Progenitor cell of endocrine pancreas (in vitro differentiated cells): ENCODE measurements around the gene AHDC1. TPM values are rescaled to one million over a fixed set of nuclear protein-coding genes. Genes with fewer than 3 reads are reported as not detected.

Experiments
- DNase-seq: peaks from one replicate; pipeline ENCODE4 v3.0.0; 2021; ENCODE audit warnings: low spot score; ENCODE audit not compliant: unreplicated experiment
- H3K27ac Mint-ChIP-seq: 2 replicates; pipeline ENCODE4 v1.8.0; 2021; ENCODE audit warnings: mild to moderate bottlenecking, moderate library complexity, mixed read lengths
- H3K27me3 Mint-ChIP-seq: 2 replicates; pipeline ENCODE4 v1.8.0; 2021; ENCODE audit warnings: mixed read lengths
- H3K36me3 Mint-ChIP-seq: 2 replicates; pipeline ENCODE4 v1.8.0; 2022; ENCODE audit warnings: mixed read lengths; ENCODE audit not compliant: insufficient read depth
- H3K4me1 Mint-ChIP-seq: 2 replicates; pipeline ENCODE4 v1.8.0; 2021; ENCODE audit warnings: low read depth, mixed read lengths
- H3K4me3 Mint-ChIP-seq: 2 replicates; pipeline ENCODE4 v1.8.0; 2021; ENCODE audit warnings: low read depth, mild to moderate bottlenecking, moderate library complexity, mixed read lengths
- H3K9me3 Mint-ChIP-seq: 2 replicates; pipeline ENCODE4 v1.8.0; 2021; ENCODE audit warnings: low read depth, mixed read lengths
- CTCF ChIP-seq: fragments of 200-600 bp; sonication (generic); IDR thresholded peaks from one replicate; pipeline ENCODE4 v1.5.0; 2021; ENCODE audit warnings: antibody characterized with exemption, mild to moderate bottlenecking; ENCODE audit not compliant: unreplicated experiment
- total RNA-seq: library from RNA; stranded (reverse); gene quantifications from 2 replicates; pipeline ENCODE4 v1.2.1, GENCODE V29; 2021

The AHDC1 gene
- total RNA-seq, 1 donor from 2014 or later, result 53.3 TPM

GRCh38 chr1:27607239-27607804 lies 3.4 kb upstream of the AHDC1 start:
- DNase-seq, result no peak
- Mint-ChIP-seq H3K9me3 (no peaks in the 10 kb centered on the region), H3K4me3 (no peak overlapping the region), H3K27me3 (peaks cover 7% of the 10 kb centered on the region), H3K4me1 (peaks cover 19% of the 10 kb centered on the region), H3K27ac (peak overlapping the region; percentile 73), H3K36me3 (no peaks in the 10 kb centered on the region)
- no peak for TF ChIP-seq CTCF

- no peak overlapping the region for H3K4me3 Mint-ChIP-seq
- H3K9me3 Mint-ChIP-seq, result no peaks in the 10 kb centered on the region
- peak overlapping the region; percentile 78 for H3K27ac Mint-ChIP-seq
- no peaks in the 10 kb centered on the region for H3K36me3 Mint-ChIP-seq
- peaks cover 6% of the 10 kb centered on the region for H3K27me3 Mint-ChIP-seq
- no peak for TF ChIP-seq CTCF
- DNase-seq, result no peak
- peaks cover 21% of the 10 kb centered on the region for H3K4me1 Mint-ChIP-seq
Observed at GRCh38 chr1:27606708-27607238, 2.8 kb upstream of the AHDC1 start.

GRCh38 chr1:27605796-27606707 lies 2.1 kb upstream of the AHDC1 start:
- Mint-ChIP-seq H3K27ac (peak overlapping the region; percentile 78), H3K9me3 (no peaks in the 10 kb centered on the region), H3K36me3 (no peaks in the 10 kb centered on the region), H3K4me1 (peaks cover 26% of the 10 kb centered on the region), H3K4me3 (peak overlapping the region; percentile 94), H3K27me3 (peaks cover 6% of the 10 kb centered on the region)
- TF ChIP-seq CTCF, result peak; percentile 93
- peak; percentile 45 for DNase-seq

GRCh38 chr1:27605300-27605766 lies 1.4 kb upstream of the AHDC1 start:
- peaks cover 33% of the 10 kb centered on the region for H3K4me1 Mint-ChIP-seq
- H3K9me3 Mint-ChIP-seq, result no peaks in the 10 kb centered on the region
- H3K27ac Mint-ChIP-seq, result no peak overlapping the region
- H3K27me3 Mint-ChIP-seq, result peaks cover 6% of the 10 kb centered on the region
- no peak for TF ChIP-seq CTCF
- DNase-seq, result no peak
- peak overlapping the region; percentile 94 for H3K4me3 Mint-ChIP-seq
- H3K36me3 Mint-ChIP-seq, result no peaks in the 10 kb centered on the region

GRCh38 chr1:27604579-27605299 lies 795 bp upstream of the AHDC1 start:
- no peaks in the 10 kb centered on the region for H3K36me3 Mint-ChIP-seq
- peaks cover 39% of the 10 kb centered on the region for H3K4me1 Mint-ChIP-seq
- H3K9me3 Mint-ChIP-seq, result no peaks in the 10 kb centered on the region
- no peak overlapping the region for H3K27ac Mint-ChIP-seq
- H3K27me3 Mint-ChIP-seq, result peaks cover 6% of the 10 kb centered on the region
- DNase-seq, result no peak
- peak overlapping the region; percentile 94 for H3K4me3 Mint-ChIP-seq
- TF ChIP-seq CTCF, result no peak
